HCT116 (cell line): ENCODE results near the gene LHPP. TPM values are rescaled to one million over a fixed set of nuclear protein-coding genes. Genes with fewer than 3 reads are reported as not detected.

Source experiments
- ATAC-seq: fragments of 200-7000 bp; cut with Tn5 transposase; 2 replicates; pipeline ENCODE4 v1.9.1; 2020; ENCODE audit warnings: mild to moderate bottlenecking, moderate library complexity
- BruUV-seq: library from RNA; stranded (reverse); fragments of 400-500 nt; replicated peaks from 2 replicates; lab custom pipeline; 2021; lab: Mats Ljungman, UMichigan
- CTCF ChIA-PET: fragments of 300-600 bp; sonication (Branson Sonifier 250); formaldehyde crosslinking; loops from one replicate; lab custom pipeline; 2021; ENCODE audit warnings: antibody characterized with exemption; lab: Charles Lee
- POLR2A ChIA-PET: fragments of 300-600, 350-600 bp; sonication (Branson Sonifier 250); formaldehyde crosslinking; loops from one replicate; lab custom pipeline; 2021; ENCODE audit warnings: antibody characterized with exemption; lab: Charles Lee
- RAD21 ChIA-PET, 2 experiments: fragments of 300-600 bp; sonication (Branson Sonifier 250); formaldehyde crosslinking; loops; one replicate each; lab custom pipeline; 2023; ENCODE audit warnings: low total read pairs in 2 of 2; ENCODE audit not compliant: uncharacterized antibody in 2 of 2, unreplicated experiment in 2 of 2, low non-redundant PET in 1 of 2; lab: Charles Lee
- DNase-seq: peaks from one replicate; pipeline ENCODE4 v3.0.0-alpha.2; 2010; ENCODE audit warnings: low read depth, low spot score
- H2AFZ ChIP-seq: fragments of 200-600 bp; shearing (Covaris generic), sonication (generic); 2 replicates; pipeline ENCODE4 v1.6.1; 2017; ENCODE audit warnings: low read depth, mixed run types, mixed read lengths, antibody characterized with exemption, low read length; ENCODE audit not compliant: poor library complexity, severe bottlenecking
- H3K27ac ChIP-seq: 2 replicates; pipeline ENCODE4 v1.5.1; 2012; ENCODE audit warnings: low read depth, low read length
- H3K27me3 ChIP-seq: fragments of 200-600 bp; sonication (generic); 2 replicates; pipeline ENCODE4 v1.6.1; 2016; ENCODE audit warnings: mixed run types, low read length, mixed read lengths; ENCODE audit not compliant: insufficient read depth
- H3K36me3 ChIP-seq, 2 experiments: fragments of 200-500 bp in 1 of 2; fragments of 200-600 bp in 1 of 2; sonication (Bioruptor generic) in 1 of 2; sonication (generic) in 1 of 2; 2 replicates each; pipeline versions ENCODE4 v1.5.1 to v1.6.1; 2014 to 2016; ENCODE audit warnings: low read length in 2 of 2, inconsistent platforms in 1 of 2, mixed read lengths in 1 of 2, mixed run types in 1 of 2; ENCODE audit not compliant: insufficient read depth in 2 of 2, control insufficient read depth in 1 of 2
- H3K4me1 ChIP-seq, 2 experiments: fragments of 200-600 bp in 1 of 2; sonication (generic) in 1 of 2; 2 replicates each; pipeline versions ENCODE4 v1.5.1 to v1.6.1; 2012 to 2017; ENCODE audit warnings: low read length in 2 of 2, inconsistent platforms in 1 of 2, mild to moderate bottlenecking in 1 of 2, mixed read lengths in 1 of 2, mixed run types in 1 of 2, moderate library complexity in 1 of 2; ENCODE audit not compliant: insufficient read depth in 2 of 2, control insufficient read depth in 1 of 2
- H3K4me2 ChIP-seq: fragments of 200-600 bp; sonication (generic); 2 replicates; pipeline ENCODE4 v1.6.1; 2017; ENCODE audit warnings: mixed run types, low read length, mixed read lengths
- H3K4me3 ChIP-seq, 2 experiments: fragments of 200-600 bp in 1 of 2; sonication (generic) in 1 of 2; replicated peaks in 1 of 2; 2 replicates each; pipeline ENCODE4 v1.5.1; 2011 to 2016; ENCODE audit warnings: low read length in 2 of 2, control low read depth in 1 of 2, low read depth in 1 of 2, mild to moderate bottlenecking in 1 of 2, mixed read lengths in 1 of 2, mixed run types in 1 of 2
- H3K79me2 ChIP-seq: fragments of 200-600 bp; sonication (generic); 2 replicates; pipeline ENCODE4 v1.6.1; 2017; ENCODE audit warnings: mild to moderate bottlenecking, mixed run types, low read length, moderate library complexity, mixed read lengths; ENCODE audit not compliant: insufficient read depth
- H3K9ac ChIP-seq: fragments of 200-600 bp; sonication (generic); 2 replicates; pipeline ENCODE4 v1.6.1; 2016; ENCODE audit warnings: low read length, mixed read lengths
- H3K9me2 ChIP-seq: fragments of 200-600 bp; sonication (generic), shearing (Covaris generic); 2 replicates; pipeline ENCODE4 v1.6.1; 2017; ENCODE audit warnings: mixed run types, mild to moderate bottlenecking, moderate library complexity; ENCODE audit not compliant: insufficient read depth
- H3K9me3 ChIP-seq, 2 experiments: fragments of 200-500 bp in 1 of 2; fragments of 200-600 bp in 1 of 2; sonication (Bioruptor generic) in 1 of 2; sonication (generic) in 1 of 2; 2 replicates each; pipeline ENCODE4 v1.6.1; 2014 to 2017; ENCODE audit warnings: low read length in 2 of 2, mixed read lengths in 2 of 2, inconsistent platforms in 1 of 2, low read depth in 1 of 2, mild to moderate bottlenecking in 1 of 2, mixed run types in 1 of 2, moderate library complexity in 1 of 2; ENCODE audit not compliant: control insufficient read depth in 1 of 2, insufficient read depth in 1 of 2
- H4K20me1 ChIP-seq: fragments of 200-600 bp; sonication (generic), shearing (Covaris generic); 2 replicates; pipeline ENCODE4 v1.6.1; 2017; ENCODE audit warnings: mixed run types, mild to moderate bottlenecking, moderate library complexity; ENCODE audit not compliant: insufficient read depth
- ATF3 ChIP-seq: IDR thresholded peaks from 2 replicates; pipeline ENCODE4 v1.6.1; 2012
- CBX3 ChIP-seq: IDR thresholded peaks from 2 replicates; pipeline ENCODE4 v1.6.1; 2012; ENCODE audit warnings: low read depth
- CEBPB ChIP-seq: IDR thresholded peaks from 2 replicates; pipeline ENCODE4 v1.6.1; 2012; ENCODE audit warnings: low read depth
- CTCF ChIP-seq, 3 experiments: fragments of 200-600 bp in 1 of 3; sonication (generic) in 1 of 3; IDR thresholded peaks in 2 of 3; conservative IDR thresholded peaks in 1 of 3; 2 replicates each; pipeline ENCODE4 v1.5.1; 2012 to 2017; ENCODE audit warnings: low read depth in 2 of 3, low read length in 2 of 3, antibody characterized with exemption in 1 of 3, borderline replicate concordance in 1 of 3, control low read depth in 1 of 3, mild to moderate bottlenecking in 1 of 3, mixed read lengths in 1 of 3, mixed run types in 1 of 3, moderate library complexity in 1 of 3; ENCODE audit not compliant: insufficient read depth in 1 of 3
- ELF1 ChIP-seq: IDR thresholded peaks from 2 replicates; pipeline ENCODE4 v1.6.1; 2012; ENCODE audit warnings: low read depth, borderline replicate concordance
- EZH2 ChIP-seq: fragments of 200-600 bp; sonication (generic); IDR thresholded peaks from 2 replicates; pipeline ENCODE4 v1.6.1; 2017; ENCODE audit warnings: antibody characterized with exemption, mixed run types
- EZH2phosphoT487 ChIP-seq: fragments of 200-600 bp; IDR thresholded peaks from 2 replicates; pipeline ENCODE4 v1.6.1; 2018; ENCODE audit warnings: antibody characterized with exemption, borderline replicate concordance
- FOSL1 ChIP-seq: IDR thresholded peaks from 2 replicates; pipeline ENCODE4 v1.6.1; 2012; ENCODE audit warnings: low read depth
- MAX ChIP-seq: IDR thresholded peaks from 2 replicates; pipeline ENCODE4 v1.6.1; 2012
- RAD21 ChIP-seq: IDR thresholded peaks from 2 replicates; pipeline ENCODE4 v1.6.1; 2012; ENCODE audit warnings: low read depth, mild to moderate bottlenecking
- SP1 ChIP-seq: IDR thresholded peaks from 2 replicates; pipeline ENCODE4 v1.6.1; 2012; ENCODE audit warnings: low read depth
- TCF7L2 ChIP-seq: IDR thresholded peaks from 2 replicates; pipeline ENCODE4 v1.7.0; 2011; ENCODE audit warnings: borderline replicate concordance, inconsistent platforms; ENCODE audit not compliant: insufficient read depth, insufficient read length; ENCODE audit errors: extremely low read depth
- YY1 ChIP-seq: IDR thresholded peaks from 2 replicates; pipeline ENCODE4 v1.6.1; 2011; ENCODE audit warnings: low read length, low read depth, moderate library complexity, mild to moderate bottlenecking; ENCODE audit not compliant: insufficient replicate concordance; ENCODE audit errors: extremely low read depth
- intact Hi-C: fragments of 100-400 bp; cut with micrococcal nuclease; formaldehyde crosslinking; loops from 2 replicates; pipeline ENCODE4 v1.10.0; 2022
- total RNA-seq: library from RNA; stranded (reverse); gene quantifications from one replicate; pipeline ENCODE4 v1.2.1, GENCODE V29; 2021; ENCODE audit not compliant: unreplicated experiment

LHPP gene
- total RNA-seq, 1 experiment from 2014 or later: 45.8 TPM

GRCh38 chr10:124504711-124505110 lies 43.1 kb downstream of the LHPP start:
- CTCF ChIA-PET: no interaction called here
- H2AFZ ChIP-seq: no peak overlapping the region
- H3K4me1 ChIP-seq: no peaks in the 10 kb centered on the region
- ATAC-seq: no peak
- H3K9me2 ChIP-seq: no peaks in the 10 kb centered on the region
- TF ChIP-seq EZH2phosphoT487 (no peak), ELF1 (no peak), TCF7L2 (no peak), ATF3 (no peak), YY1 (no peak), RAD21 (no peak), CEBPB (no peak), SP1 (no peak), MAX (no peak), CBX3 (no peak), FOSL1 (no peak), CTCF (IDR thresholded peaks at IDR 0.05 in 2 of 3, conservative IDR thresholded peaks at IDR 0.05 in 1 of 3; ENCODE audit: borderline replicate concordance in 1 of 3, insufficient read depth in 1 of 3, low read depth in 2 of 3, low read length in 2 of 3) (no peak), EZH2 (no peak)
- no peak overlapping the region for H3K27ac ChIP-seq
- H3K9ac ChIP-seq: no peak overlapping the region
- no TSS peak for BruUV-seq
- POLR2A ChIA-PET: no interaction called here
- no peaks in the 10 kb centered on the region for H3K27me3 ChIP-seq
- DNase-seq: no peak
- intact Hi-C loops: no loop called here
- H3K79me2 ChIP-seq: no peaks in the 10 kb centered on the region
- no peak overlapping the region for H3K4me2 ChIP-seq
- RAD21 ChIA-PET: no interaction called here
- H3K4me3 ChIP-seq: no peak overlapping the region
- H3K36me3 ChIP-seq: peaks cover 0 to 8% of the 10 kb centered on the region in 2 experiments; a peak in 1 of 4 replicates
- H4K20me1 ChIP-seq: no peaks in the 10 kb centered on the region
- peaks cover 0 to 4% of the 10 kb centered on the region in 2 experiments; a peak in 1 of 4 replicates for H3K9me3 ChIP-seq
